PC-9 (cell line): ENCODE data around the gene LHCGR. TPM values are rescaled to one million over a fixed set of nuclear protein-coding genes. Genes with fewer than 3 reads are reported as not detected.

Experiments
- BruUV-seq: library from RNA; stranded (reverse); fragments of 400-500 nt; replicated peaks from 2 replicates; lab custom pipeline; 2021; lab: Mats Ljungman, UMichigan
- CTCF ChIA-PET: fragments of 300-600 bp; sonication (Branson Sonifier 250); formaldehyde crosslinking; loops from one replicate; lab custom pipeline; 2022; ENCODE audit warnings: antibody characterized with exemption; lab: Charles Lee
- POLR2A ChIA-PET: fragments of 300-600 bp; sonication (Branson Sonifier 250); formaldehyde crosslinking; loops from one replicate; lab custom pipeline; 2022; ENCODE audit warnings: antibody characterized with exemption; ENCODE audit not compliant: unreplicated experiment; lab: Charles Lee
- DNase-seq, 2 experiments: peaks; one replicate each; pipeline versions ENCODE4 v3.0.0 to v3.0.0-alpha.2; 2015 to 2022; ENCODE audit warnings: mixed read lengths in 1 of 2
- H2AFZ ChIP-seq: fragments of 200-600 bp; sonication (generic); 2 replicates; pipeline ENCODE4 v1.8.1; 2017; ENCODE audit warnings: antibody characterized with exemption
- H3F3A ChIP-seq: fragments of 200-600 bp; sonication (generic); 2 replicates; pipeline ENCODE4 v1.8.1; 2017; ENCODE audit warnings: antibody characterized with exemption, mild to moderate bottlenecking, low read depth; ENCODE audit not compliant: insufficient read depth
- H3K27ac ChIP-seq: fragments of 200-600 bp; sonication (generic); 2 replicates; pipeline ENCODE4 v1.6.1; 2016; ENCODE audit warnings: mixed run types
- H3K27me3 ChIP-seq: fragments of 200-600 bp; sonication (generic); 2 replicates; pipeline ENCODE4 v1.6.1; 2016; ENCODE audit warnings: low read depth, mixed run types; ENCODE audit not compliant: insufficient read depth
- H3K36me3 ChIP-seq: fragments of 200-600 bp; sonication (generic); 2 replicates; pipeline ENCODE4 v1.6.1; 2016; ENCODE audit warnings: low read depth, mixed run types
- H3K4me1 ChIP-seq: fragments of 200-600 bp; sonication (generic); replicated peaks from 2 replicates; pipeline ENCODE4 v1.6.1; 2016; ENCODE audit warnings: mixed run types; ENCODE audit not compliant: insufficient read depth
- H3K4me2 ChIP-seq: fragments of 200-600 bp; sonication (generic); 2 replicates; pipeline ENCODE4 v1.6.1; 2017; ENCODE audit warnings: mixed run types
- H3K4me3 ChIP-seq: fragments of 200-600 bp; sonication (generic); 2 replicates; pipeline ENCODE4 v1.6.1; 2016; ENCODE audit warnings: mixed run types
- H3K79me2 ChIP-seq: fragments of 200-600 bp; sonication (generic); 2 replicates; pipeline ENCODE4 v1.6.1; 2017; ENCODE audit warnings: low read depth, mixed run types
- H3K9me2 ChIP-seq: fragments of 200-600 bp; sonication (generic); 2 replicates; pipeline ENCODE4 v1.8.1; 2017; ENCODE audit warnings: mild to moderate bottlenecking; ENCODE audit not compliant: insufficient read depth
- H3K9me3 ChIP-seq: fragments of 200-600 bp; sonication (generic); 2 replicates; pipeline ENCODE4 v1.8.1; 2016; ENCODE audit warnings: low read depth; ENCODE audit not compliant: insufficient read depth
- H4K20me1 ChIP-seq: fragments of 200-600 bp; sonication (generic); 2 replicates; pipeline ENCODE4 v1.8.1; 2017; ENCODE audit not compliant: insufficient read depth
- EZH2 ChIP-seq: fragments of 200-600 bp; sonication (generic); IDR thresholded peaks from 2 replicates; pipeline ENCODE4 v1.8.0; 2017; ENCODE audit warnings: antibody characterized with exemption, low read depth
- intact Hi-C: fragments of 100-400 bp; cut with micrococcal nuclease; formaldehyde crosslinking; loops from one replicate; pipeline ENCODE4 v1.10.0; 2022; ENCODE audit not compliant: unreplicated experiment
- total RNA-seq: library from RNA; stranded (reverse); gene quantifications from 2 replicates; pipeline ENCODE4 v1.2.3, GENCODE V29; 2021
- TF ChIP-seq, protein P1 (sequence below): fragments of 200-600 bp; sonication (generic); conservative IDR thresholded peaks from 2 replicates; pipeline ENCODE4 v1.6.1; 2017; ENCODE audit warnings: mixed run types, antibody characterized with exemption, mild to moderate bottlenecking, moderate library complexity

Gene LHCGR
- total RNA-seq, 1 experiment from 2014 or later, result not detected

DNA sequence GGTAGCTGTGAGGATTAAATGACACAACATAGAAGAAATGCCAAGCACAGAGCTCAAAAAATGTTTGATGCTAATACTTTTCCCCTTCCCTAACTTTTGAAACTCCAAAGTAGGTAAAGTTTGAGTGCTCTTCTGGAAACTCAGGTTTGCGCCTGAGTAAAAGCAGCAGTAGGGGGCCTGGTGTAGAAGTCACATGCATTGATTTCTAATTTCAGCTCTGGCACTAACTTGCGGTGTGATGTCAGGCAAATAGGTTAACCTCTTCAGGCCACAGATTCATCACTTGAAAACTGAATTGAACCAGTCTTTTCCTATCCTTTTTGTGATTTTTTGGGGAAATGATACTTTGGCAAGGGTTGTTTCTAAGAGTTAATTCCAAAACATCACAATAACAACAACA lies 27.2 kb downstream of the LHCGR start:
- H3K27ac ChIP-seq, result no peak overlapping the region
- no peaks in the 10 kb centered on the region for H3K9me3 ChIP-seq
- TF ChIP-seq, protein P1, sequence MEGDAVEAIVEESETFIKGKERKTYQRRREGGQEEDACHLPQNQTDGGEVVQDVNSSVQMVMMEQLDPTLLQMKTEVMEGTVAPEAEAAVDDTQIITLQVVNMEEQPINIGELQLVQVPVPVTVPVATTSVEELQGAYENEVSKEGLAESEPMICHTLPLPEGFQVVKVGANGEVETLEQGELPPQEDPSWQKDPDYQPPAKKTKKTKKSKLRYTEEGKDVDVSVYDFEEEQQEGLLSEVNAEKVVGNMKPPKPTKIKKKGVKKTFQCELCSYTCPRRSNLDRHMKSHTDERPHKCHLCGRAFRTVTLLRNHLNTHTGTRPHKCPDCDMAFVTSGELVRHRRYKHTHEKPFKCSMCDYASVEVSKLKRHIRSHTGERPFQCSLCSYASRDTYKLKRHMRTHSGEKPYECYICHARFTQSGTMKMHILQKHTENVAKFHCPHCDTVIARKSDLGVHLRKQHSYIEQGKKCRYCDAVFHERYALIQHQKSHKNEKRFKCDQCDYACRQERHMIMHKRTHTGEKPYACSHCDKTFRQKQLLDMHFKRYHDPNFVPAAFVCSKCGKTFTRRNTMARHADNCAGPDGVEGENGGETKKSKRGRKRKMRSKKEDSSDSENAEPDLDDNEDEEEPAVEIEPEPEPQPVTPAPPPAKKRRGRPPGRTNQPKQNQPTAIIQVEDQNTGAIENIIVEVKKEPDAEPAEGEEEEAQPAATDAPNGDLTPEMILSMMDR, result no peak
- TF ChIP-seq EZH2, result no peak
- ChIA-PET CTCF (interaction anchor here (0.6 kb wide), 1 partner anchor 268 kb away, joined by 4 read pairs; no protein-coding TSS in a partner anchor), POLR2A (no interaction called here)
- intact Hi-C loops, result no loop called here
- H3K4me3 ChIP-seq, result no peak overlapping the region
- no peaks in the 10 kb centered on the region for H4K20me1 ChIP-seq
- H3K9me2 ChIP-seq, result no peaks in the 10 kb centered on the region
- H3K27me3 ChIP-seq, result 0 out of 2 replicates have a peak, but pooled peaks cover 5% of the 10 kb centered on the region
- no peaks in the 10 kb centered on the region for H3F3A ChIP-seq
- H3K36me3 ChIP-seq, result no peaks in the 10 kb centered on the region
- BruUV-seq, result no TSS peak
- no peak overlapping the region for H2AFZ ChIP-seq
- H3K4me1 ChIP-seq, result no peaks in the 10 kb centered on the region
- no peak overlapping the region for H3K4me2 ChIP-seq
- DNase-seq, result no peak
- no peaks in the 10 kb centered on the region for H3K79me2 ChIP-seq

DNA sequence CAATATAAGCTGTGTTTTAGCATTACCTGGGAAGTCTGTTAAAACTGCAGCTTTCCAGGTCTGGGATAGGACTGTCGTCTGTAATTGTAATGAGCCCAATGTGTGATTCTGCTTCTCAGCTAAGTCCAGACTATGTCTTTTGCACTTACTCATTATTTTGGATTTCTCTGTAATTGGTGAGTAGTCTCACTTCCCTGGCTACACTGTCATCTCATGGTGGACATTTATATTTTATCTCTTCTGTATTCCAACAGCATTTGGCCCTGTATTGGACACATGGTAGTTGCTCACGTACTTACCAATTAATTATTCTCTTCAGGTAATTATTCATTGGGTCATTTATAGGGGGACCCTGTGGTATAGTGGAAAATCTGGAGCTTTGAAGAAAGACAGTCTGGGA lies 28.0 kb downstream of the LHCGR start:
- H4K20me1 ChIP-seq, result no peaks in the 10 kb centered on the region
- intact Hi-C loops, result loop anchor here (1.0 to 2.0 kb wide), 2 partner anchors 105 to 126 kb away; no protein-coding TSS in a partner anchor
- no peak for TF ChIP-seq EZH2
- TF ChIP-seq, protein P1, result peak; percentile 48; the same call in 1 of the 2 replicates
- H3K36me3 ChIP-seq, result no peaks in the 10 kb centered on the region
- no peaks in the 10 kb centered on the region for H3K79me2 ChIP-seq
- H3K9me3 ChIP-seq, result no peaks in the 10 kb centered on the region
- no peaks in the 10 kb centered on the region for H3F3A ChIP-seq
- no peak overlapping the region for H2AFZ ChIP-seq
- H3K4me3 ChIP-seq, result no peak overlapping the region
- ChIA-PET POLR2A (interaction anchor here (0.7 kb wide), 1 partner anchor 109 kb away, joined by 11 read pairs; no protein-coding TSS in a partner anchor), CTCF (interaction anchor here (1.0 kb wide), 1 partner anchor 127 kb away, joined by 3 read pairs; no protein-coding TSS in a partner anchor)
- H3K9me2 ChIP-seq, result no peaks in the 10 kb centered on the region
- no TSS peak for BruUV-seq
- no peak overlapping the region for H3K27ac ChIP-seq
- H3K4me2 ChIP-seq, result no peak overlapping the region
- no peaks in the 10 kb centered on the region for H3K27me3 ChIP-seq
- H3K4me1 ChIP-seq, result no peaks in the 10 kb centered on the region
- DNase-seq, result no peak

DNA sequence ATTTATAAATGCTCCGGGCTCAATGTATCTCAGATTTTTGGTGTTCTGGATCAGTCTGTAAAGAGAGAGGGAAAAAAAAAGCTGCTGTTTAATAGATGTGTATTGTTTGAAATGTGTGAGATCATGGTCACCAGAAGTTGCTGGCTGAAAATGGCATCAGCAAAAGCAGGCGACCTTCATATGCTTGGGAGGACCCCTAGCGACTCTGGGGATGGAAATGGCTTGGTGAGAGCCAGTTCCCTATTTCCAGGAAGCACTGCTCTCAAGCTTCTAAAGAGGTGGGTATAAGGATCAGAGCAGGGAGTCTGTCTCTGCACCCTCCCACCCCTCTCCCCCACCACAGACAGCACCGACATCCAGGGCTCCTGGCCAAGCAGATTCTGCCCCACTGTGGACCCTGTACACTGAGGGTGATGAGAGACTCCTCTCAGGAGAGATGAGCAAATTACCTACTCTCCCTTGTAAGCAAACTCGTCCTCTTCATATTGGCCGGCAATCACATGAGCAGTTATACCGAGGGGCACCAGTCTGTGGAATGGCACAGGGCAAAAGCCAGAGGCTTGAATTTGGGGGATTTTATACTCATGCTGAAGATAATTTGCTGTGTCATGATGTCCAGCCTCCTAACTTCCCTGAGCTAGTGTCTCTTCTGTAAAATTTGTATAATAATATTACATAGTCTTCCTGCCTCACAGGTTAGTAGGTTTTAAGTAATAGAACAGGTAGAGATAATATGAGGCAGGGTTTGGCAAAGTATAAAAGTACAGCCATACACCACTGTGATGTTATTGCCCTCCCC lies 29.6 kb downstream of the LHCGR start:
- no peaks in the 10 kb centered on the region for H3K27me3 ChIP-seq
- TF ChIP-seq, protein P1, result no peak
- TF ChIP-seq EZH2, result no peak
- H3K9me3 ChIP-seq, result no peaks in the 10 kb centered on the region
- no peaks in the 10 kb centered on the region for H3F3A ChIP-seq
- H2AFZ ChIP-seq, result no peak overlapping the region
- H3K27ac ChIP-seq, result no peak overlapping the region
- no peaks in the 10 kb centered on the region for H3K79me2 ChIP-seq
- CTCF ChIA-PET, result no interaction called here
- H3K4me1 ChIP-seq, result no peaks in the 10 kb centered on the region
- intact Hi-C loops, result loop anchor here (2.0 kb wide), 1 partner anchor 103 kb away; no protein-coding TSS in a partner anchor
- H3K36me3 ChIP-seq, result no peaks in the 10 kb centered on the region
- no peaks in the 10 kb centered on the region for H4K20me1 ChIP-seq
- H3K4me3 ChIP-seq, result no peak overlapping the region
- no TSS peak for BruUV-seq
- no peaks in the 10 kb centered on the region for H3K9me2 ChIP-seq
- no peak for DNase-seq
- no peak overlapping the region for H3K4me2 ChIP-seq
- POLR2A ChIA-PET, result no interaction called here
